Tibial nerve (tissue), 4 donors: ENCODE results near the gene DOCK2.

ENCODE experiments used
- EP300 ChIP-seq, 2 donors: sonication (generic); formaldehyde crosslinking; IDR thresholded peaks; one replicate each; pipeline ENCODE4 v1.6.1; 2017; ENCODE audit warnings: antibody characterized with exemption in 2 of 2, mild to moderate bottlenecking in 1 of 2
- POLR2A ChIP-seq, 2 donors: fragments of 450-650 bp; IDR thresholded peaks; one replicate each; pipeline ENCODE4 v1.6.1; 2017; ENCODE audit warnings: antibody characterized with exemption in 2 of 2, mild to moderate bottlenecking in 2 of 2, moderate library complexity in 2 of 2
- TF ChIP-seq, protein P1 (sequence below), 5 experiments: fragments of 200-600 bp in 3 of 5; fragments of 450-650 bp in 2 of 5; sonication (generic) in 3 of 5; IDR thresholded peaks; one replicate each; pipeline ENCODE4 v1.5.1; 2016 to 2019; ENCODE audit warnings: antibody characterized with exemption in 5 of 5, mild to moderate bottlenecking in 3 of 5, moderate library complexity in 2 of 5

DNA sequence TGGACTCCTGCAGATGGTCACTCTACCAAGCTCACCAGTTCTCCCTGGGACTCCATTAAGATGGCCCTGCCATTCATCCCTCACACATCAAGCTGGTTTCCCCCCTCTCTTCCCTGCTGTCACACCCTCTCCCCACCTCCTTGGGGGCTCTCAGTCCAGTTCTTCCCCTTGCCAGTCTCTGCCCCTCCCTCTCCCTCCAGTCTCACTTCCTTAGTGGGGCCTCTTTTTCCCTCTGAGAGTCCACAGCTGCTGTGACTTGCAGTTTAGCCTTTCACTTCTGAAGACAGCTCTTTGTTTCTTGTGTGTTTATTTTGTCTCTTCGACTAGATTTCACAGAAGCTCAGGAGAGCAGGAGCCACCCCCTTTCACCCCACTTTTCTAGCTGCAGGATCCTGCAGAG is 10.5 kb downstream of the DOCK2 start:
- TF ChIP-seq POLR2A (IDR thresholded peaks at IDR 0.05), result no peak
- TF ChIP-seq, protein P1, sequence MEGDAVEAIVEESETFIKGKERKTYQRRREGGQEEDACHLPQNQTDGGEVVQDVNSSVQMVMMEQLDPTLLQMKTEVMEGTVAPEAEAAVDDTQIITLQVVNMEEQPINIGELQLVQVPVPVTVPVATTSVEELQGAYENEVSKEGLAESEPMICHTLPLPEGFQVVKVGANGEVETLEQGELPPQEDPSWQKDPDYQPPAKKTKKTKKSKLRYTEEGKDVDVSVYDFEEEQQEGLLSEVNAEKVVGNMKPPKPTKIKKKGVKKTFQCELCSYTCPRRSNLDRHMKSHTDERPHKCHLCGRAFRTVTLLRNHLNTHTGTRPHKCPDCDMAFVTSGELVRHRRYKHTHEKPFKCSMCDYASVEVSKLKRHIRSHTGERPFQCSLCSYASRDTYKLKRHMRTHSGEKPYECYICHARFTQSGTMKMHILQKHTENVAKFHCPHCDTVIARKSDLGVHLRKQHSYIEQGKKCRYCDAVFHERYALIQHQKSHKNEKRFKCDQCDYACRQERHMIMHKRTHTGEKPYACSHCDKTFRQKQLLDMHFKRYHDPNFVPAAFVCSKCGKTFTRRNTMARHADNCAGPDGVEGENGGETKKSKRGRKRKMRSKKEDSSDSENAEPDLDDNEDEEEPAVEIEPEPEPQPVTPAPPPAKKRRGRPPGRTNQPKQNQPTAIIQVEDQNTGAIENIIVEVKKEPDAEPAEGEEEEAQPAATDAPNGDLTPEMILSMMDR (IDR thresholded peaks at IDR 0.05), result no peak
- no peak for TF ChIP-seq EP300 (IDR thresholded peaks at IDR 0.05)
